AG08396 (cell line): ENCODE measurements around the gene AMY1B.
"Not testable (repeated sequence)": the region's sequence is repeated elsewhere in the genome, so short reads cannot be mapped to it uniquely, and the experiment has no call there.

Experiments
- DNase-seq: peaks from one replicate; pipeline ENCODE4 v3.0.0; 2012; ENCODE audit warnings: low spot score, mixed read lengths

AMY1B gene

GRCh38 chr1:103696110-103696509, at the start of gene AMY1B:
AMY1B (minus strand) TSS chr1:103696210; CDS start chr1:103695639, 571 bp downstream.
- DNase-seq: not testable (repeated sequence)

GRCh38 chr1:103745040-103745439, 49.0 kb upstream of the AMY1B start:
- not testable (repeated sequence) for DNase-seq

GRCh38 chr1:103744449-103744848, 48.4 kb upstream of the AMY1B start:
- DNase-seq: not testable (repeated sequence)

GRCh38 chr1:103738031-103738430, 42.0 kb upstream of the AMY1B start:
- DNase-seq: not testable (repeated sequence)

DNA sequence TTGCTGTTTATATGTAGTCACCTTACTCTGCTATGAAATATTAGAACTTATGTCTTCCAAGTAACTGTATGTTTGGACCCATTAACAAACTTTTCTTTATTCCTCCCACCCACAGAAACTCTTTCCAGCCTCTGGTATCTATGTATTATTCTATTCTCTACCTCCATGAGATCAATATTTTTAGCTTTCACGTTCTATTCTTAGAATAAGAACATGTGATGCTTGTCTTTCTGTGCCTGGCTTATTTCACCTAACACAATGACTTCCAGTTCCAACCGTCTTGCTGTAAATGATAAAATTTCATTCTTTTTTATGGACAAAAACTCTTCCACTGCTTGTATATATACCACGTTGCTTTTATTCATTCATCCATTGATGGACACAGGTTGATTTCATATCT, 39.3 kb upstream of the AMY1B start:
- not testable (repeated sequence) for DNase-seq

- not testable (repeated sequence) for DNase-seq
These were observed 25.5 kb upstream of the AMY1B start for GRCh38 chr1:103721473-103721872.

DNA sequence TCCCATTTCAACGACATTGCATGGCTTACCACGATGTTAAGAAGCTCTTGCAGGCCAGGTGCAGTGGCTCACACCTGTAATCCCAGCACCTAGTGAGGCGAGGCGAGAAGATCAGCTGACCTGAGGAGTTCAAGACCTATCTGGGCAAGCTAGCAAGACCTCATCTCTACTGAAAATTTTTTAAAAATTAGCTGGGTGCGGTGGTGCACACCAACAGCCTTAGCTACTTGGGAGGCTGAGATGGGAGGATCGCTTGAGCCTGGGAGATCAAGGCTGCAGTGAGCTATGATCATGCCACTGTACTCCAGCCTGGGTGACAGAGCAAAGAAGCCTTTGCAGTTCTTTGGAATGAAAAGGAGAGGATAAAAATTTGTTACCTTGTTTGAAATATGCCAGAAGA, 21.4 kb upstream of the AMY1B start:
- DNase-seq: not testable (repeated sequence)

GRCh38 chr1:103710381-103710780, 14.4 kb upstream of the AMY1B start:
- DNase-seq: not testable (repeated sequence)

DNA sequence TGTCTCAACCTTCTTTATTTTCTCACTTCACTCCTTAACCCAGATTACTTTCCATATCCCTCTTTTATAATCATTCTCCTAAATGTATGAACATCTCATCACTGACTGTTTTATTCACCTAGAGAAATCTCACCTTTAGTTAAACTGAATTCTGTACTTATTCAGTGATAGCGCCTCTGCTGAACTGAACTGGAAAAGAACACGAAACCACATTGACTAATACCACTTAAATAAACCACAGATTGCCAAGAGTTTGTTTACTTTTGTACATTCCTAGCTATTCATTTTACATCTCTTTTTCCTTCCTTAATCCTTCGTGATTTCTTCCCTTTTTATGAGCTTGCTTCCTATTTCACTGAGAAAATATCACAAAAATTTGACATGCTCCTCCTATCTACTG, 11.7 kb upstream of the AMY1B start:
- DNase-seq: not testable (repeated sequence)

- not testable (repeated sequence) for DNase-seq
These were observed 5.2 kb upstream of the AMY1B start for GRCh38 chr1:103701256-103701655.

DNA sequence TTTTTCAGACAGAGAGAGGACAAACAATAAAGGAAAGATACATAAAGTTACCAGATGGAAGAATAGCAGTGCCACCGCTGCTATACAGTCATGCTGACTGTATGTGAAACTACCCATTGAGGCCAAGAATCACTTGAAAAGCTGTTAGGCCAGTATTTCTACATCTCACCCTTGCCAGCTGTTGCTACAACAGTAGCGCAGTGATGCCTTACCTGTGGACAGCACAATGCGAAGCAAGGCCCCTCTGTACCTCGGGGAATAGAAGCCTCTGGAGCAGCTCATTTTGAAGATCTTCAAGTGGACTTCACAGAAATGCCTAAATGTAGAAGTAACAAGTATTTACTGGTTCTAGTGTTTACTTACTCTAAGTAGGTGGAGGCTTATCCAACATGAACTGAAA, 4.7 kb upstream of the AMY1B start:
- not testable (repeated sequence) for DNase-seq

DNA sequence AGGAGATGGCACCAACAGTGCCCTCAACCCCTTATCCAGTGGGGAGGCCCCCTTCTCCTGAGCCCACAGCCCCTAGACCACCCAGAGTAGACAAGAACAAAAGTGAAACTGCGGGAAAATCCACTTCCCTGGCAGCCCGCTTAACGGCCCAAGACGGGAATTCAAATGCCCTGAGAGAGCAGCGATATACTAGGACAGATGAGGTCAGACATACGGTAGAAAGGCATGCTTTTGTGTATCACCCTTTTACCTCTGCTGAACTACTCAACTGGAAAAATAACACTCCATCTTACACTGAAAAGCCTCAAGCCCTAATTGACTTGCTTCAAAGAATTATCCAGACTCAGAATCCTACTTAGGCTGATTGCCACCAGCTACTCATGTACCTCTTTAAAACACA, 1.4 kb upstream of the AMY1B start:
- DNase-seq: not testable (repeated sequence)

GRCh38 chr1:103676335-103676734, 19.7 kb downstream of the AMY1B start:
- DNase-seq: not testable (repeated sequence)

GRCh38 chr1:103655460-103655859, 40.5 kb downstream of the AMY1B start, which contains the start of gene AMY1A:
AMY1A (plus strand) TSS chr1:103655760; CDS start chr1:103656331, 571 bp downstream.
- not testable (repeated sequence) for DNase-seq

GRCh38 chr1:103654133-103654532, 41.9 kb downstream of the AMY1B start:
- not testable (repeated sequence) for DNase-seq

DNA sequence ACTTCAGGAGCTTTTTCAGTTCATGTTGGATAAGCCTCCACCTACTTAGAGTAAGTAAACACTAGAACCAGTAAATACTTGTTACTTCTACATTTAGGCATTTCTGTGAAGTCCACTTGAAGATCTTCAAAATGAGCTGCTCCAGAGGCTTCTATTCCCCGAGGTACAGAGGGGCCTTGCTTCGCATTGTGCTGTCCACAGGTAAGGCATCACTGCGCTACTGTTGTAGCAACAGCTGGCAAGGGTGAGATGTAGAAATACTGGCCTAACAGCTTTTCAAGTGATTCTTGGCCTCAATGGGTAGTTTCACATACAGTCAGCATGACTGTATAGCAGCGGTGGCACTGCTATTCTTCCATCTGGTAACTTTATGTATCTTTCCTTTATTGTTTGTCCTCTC, 45.1 kb downstream of the AMY1B start:
- DNase-seq: not testable (repeated sequence)

GRCh38 chr1:103650305-103650704, 45.7 kb downstream of the AMY1B start:
- DNase-seq: not testable (repeated sequence)

DNA sequence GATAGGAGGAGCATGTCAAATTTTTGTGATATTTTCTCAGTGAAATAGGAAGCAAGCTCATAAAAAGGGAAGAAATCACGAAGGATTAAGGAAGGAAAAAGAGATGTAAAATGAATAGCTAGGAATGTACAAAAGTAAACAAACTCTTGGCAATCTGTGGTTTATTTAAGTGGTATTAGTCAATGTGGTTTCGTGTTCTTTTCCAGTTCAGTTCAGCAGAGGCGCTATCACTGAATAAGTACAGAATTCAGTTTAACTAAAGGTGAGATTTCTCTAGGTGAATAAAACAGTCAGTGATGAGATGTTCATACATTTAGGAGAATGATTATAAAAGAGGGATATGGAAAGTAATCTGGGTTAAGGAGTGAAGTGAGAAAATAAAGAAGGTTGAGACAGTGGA, 52.1 kb downstream of the AMY1B start:
- DNase-seq: not testable (repeated sequence)

- not testable (repeated sequence) for DNase-seq
These were observed 54.8 kb downstream of the AMY1B start for GRCh38 chr1:103641194-103641593.
